Measurements from ENCODE around the gene VTI1B. TPM values are rescaled to one million over a fixed set of nuclear protein-coding genes. Genes with fewer than 3 reads are reported as not detected.

Gene VTI1B
- total and polyA plus RNA-seq, 2 experiments from 2014 or later = 44.7 to 96.1 TPM

DNA sequence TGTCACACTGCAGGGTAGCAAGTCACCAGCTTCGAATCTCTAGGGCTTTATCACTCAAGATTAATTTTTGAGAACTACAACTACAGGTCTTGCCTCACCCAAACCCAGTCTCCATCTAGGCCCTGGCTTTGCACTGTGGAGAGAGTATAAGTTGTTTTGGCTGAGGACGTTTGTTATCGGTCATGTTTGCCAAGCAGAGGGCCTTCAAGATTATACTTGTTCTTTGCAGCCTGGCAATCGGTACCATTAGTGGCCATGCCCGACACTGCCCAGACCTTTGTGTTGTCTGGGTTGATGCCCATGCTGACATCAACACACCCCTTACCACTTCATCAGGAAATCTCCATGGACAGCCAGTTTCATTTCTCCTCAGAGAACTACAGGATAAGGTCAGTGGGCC is 29.0 kb downstream of the VTI1B start:
- Mint-ChIP-seq H3K36me3 (ENCODE audit: low read depth) (peaks cover 26% of the 10 kb centered on the region), H3K27ac (no peak overlapping the region), H3K9me3 (no peaks in the 10 kb centered on the region), H3K4me1 (no peaks in the 10 kb centered on the region), H3K27me3 (ENCODE audit: insufficient read depth, low read depth, poor library complexity) (peaks cover 3% of the 10 kb centered on the region), H3K4me3 (no peak overlapping the region)
- Histone ChIP-seq H3K27me3 (ENCODE audit: insufficient read depth) (no peaks in the 10 kb centered on the region), H2AFZ (no peak overlapping the region), H3K27ac (ENCODE audit: low read depth) (no peak overlapping the region), H3K79me2 (replicated peaks; ENCODE audit: insufficient read depth) (no peaks in the 10 kb centered on the region), H3F3A (replicated peaks; ENCODE audit: low read depth) (no peaks in the 10 kb centered on the region), H4K20me1 (replicated peaks; ENCODE audit: insufficient read depth) (peaks cover 27% of the 10 kb centered on the region), H3K9me2 (ENCODE audit: insufficient read depth) (no peaks in the 10 kb centered on the region), H3K4me2 (no peak overlapping the region), H3K36me3 (ENCODE audit: insufficient read depth) (peaks cover 24% of the 10 kb centered on the region), H3K4me3 (no peak overlapping the region), H3K4me1 (ENCODE audit: insufficient read depth) (no peaks in the 10 kb centered on the region)
- no peak for TF ChIP-seq STAT1 (IDR thresholded peaks at IDR 0.05; ENCODE audit: unreplicated experiment)
- no peak for TF ChIP-seq NANOG (IDR thresholded peaks at IDR 0.05; ENCODE audit: borderline replicate concordance)
- TF ChIP-seq, protein P1, sequence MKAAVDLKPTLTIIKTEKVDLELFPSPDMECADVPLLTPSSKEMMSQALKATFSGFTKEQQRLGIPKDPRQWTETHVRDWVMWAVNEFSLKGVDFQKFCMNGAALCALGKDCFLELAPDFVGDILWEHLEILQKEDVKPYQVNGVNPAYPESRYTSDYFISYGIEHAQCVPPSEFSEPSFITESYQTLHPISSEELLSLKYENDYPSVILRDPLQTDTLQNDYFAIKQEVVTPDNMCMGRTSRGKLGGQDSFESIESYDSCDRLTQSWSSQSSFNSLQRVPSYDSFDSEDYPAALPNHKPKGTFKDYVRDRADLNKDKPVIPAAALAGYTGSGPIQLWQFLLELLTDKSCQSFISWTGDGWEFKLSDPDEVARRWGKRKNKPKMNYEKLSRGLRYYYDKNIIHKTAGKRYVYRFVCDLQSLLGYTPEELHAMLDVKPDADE (IDR thresholded peaks at IDR 0.05) = no peak
- no peak for TF ChIP-seq EZH2 (IDR thresholded peaks at IDR 0.05; ENCODE audit: low read depth, unreplicated experiment)
- TF ChIP-seq ZNF331 (CRISPR knock-in tag; IDR thresholded peaks at IDR 0.05; ENCODE audit: low read depth) = no peak
- TF ChIP-seq CREB1 (CRISPR knock-in tag; IDR thresholded peaks at IDR 0.05; ENCODE audit: low read depth) = no peak
- TF ChIP-seq, protein P2, sequence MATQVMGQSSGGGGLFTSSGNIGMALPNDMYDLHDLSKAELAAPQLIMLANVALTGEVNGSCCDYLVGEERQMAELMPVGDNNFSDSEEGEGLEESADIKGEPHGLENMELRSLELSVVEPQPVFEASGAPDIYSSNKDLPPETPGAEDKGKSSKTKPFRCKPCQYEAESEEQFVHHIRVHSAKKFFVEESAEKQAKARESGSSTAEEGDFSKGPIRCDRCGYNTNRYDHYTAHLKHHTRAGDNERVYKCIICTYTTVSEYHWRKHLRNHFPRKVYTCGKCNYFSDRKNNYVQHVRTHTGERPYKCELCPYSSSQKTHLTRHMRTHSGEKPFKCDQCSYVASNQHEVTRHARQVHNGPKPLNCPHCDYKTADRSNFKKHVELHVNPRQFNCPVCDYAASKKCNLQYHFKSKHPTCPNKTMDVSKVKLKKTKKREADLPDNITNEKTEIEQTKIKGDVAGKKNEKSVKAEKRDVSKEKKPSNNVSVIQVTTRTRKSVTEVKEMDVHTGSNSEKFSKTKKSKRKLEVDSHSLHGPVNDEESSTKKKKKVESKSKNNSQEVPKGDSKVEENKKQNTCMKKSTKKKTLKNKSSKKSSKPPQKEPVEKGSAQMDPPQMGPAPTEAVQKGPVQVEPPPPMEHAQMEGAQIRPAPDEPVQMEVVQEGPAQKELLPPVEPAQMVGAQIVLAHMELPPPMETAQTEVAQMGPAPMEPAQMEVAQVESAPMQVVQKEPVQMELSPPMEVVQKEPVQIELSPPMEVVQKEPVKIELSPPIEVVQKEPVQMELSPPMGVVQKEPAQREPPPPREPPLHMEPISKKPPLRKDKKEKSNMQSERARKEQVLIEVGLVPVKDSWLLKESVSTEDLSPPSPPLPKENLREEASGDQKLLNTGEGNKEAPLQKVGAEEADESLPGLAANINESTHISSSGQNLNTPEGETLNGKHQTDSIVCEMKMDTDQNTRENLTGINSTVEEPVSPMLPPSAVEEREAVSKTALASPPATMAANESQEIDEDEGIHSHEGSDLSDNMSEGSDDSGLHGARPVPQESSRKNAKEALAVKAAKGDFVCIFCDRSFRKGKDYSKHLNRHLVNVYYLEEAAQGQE (IDR thresholded peaks at IDR 0.05; ENCODE audit: unreplicated experiment) = no peak
- no peak for TF ChIP-seq JUNB (IDR thresholded peaks at IDR 0.05; ENCODE audit: unreplicated experiment)
- TF ChIP-seq ZNF114 (CRISPR knock-in tag; IDR thresholded peaks at IDR 0.05) = no peak
- TF ChIP-seq, protein P3, sequence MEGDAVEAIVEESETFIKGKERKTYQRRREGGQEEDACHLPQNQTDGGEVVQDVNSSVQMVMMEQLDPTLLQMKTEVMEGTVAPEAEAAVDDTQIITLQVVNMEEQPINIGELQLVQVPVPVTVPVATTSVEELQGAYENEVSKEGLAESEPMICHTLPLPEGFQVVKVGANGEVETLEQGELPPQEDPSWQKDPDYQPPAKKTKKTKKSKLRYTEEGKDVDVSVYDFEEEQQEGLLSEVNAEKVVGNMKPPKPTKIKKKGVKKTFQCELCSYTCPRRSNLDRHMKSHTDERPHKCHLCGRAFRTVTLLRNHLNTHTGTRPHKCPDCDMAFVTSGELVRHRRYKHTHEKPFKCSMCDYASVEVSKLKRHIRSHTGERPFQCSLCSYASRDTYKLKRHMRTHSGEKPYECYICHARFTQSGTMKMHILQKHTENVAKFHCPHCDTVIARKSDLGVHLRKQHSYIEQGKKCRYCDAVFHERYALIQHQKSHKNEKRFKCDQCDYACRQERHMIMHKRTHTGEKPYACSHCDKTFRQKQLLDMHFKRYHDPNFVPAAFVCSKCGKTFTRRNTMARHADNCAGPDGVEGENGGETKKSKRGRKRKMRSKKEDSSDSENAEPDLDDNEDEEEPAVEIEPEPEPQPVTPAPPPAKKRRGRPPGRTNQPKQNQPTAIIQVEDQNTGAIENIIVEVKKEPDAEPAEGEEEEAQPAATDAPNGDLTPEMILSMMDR (conservative IDR thresholded peaks at IDR 0.05; ENCODE audit: low read depth in 2 of 2) = no peak
- TF ChIP-seq POLR2AphosphoS5 (IDR thresholded peaks at IDR 0.05; ENCODE audit: low read depth) = no peak
- TF ChIP-seq, protein P4, sequence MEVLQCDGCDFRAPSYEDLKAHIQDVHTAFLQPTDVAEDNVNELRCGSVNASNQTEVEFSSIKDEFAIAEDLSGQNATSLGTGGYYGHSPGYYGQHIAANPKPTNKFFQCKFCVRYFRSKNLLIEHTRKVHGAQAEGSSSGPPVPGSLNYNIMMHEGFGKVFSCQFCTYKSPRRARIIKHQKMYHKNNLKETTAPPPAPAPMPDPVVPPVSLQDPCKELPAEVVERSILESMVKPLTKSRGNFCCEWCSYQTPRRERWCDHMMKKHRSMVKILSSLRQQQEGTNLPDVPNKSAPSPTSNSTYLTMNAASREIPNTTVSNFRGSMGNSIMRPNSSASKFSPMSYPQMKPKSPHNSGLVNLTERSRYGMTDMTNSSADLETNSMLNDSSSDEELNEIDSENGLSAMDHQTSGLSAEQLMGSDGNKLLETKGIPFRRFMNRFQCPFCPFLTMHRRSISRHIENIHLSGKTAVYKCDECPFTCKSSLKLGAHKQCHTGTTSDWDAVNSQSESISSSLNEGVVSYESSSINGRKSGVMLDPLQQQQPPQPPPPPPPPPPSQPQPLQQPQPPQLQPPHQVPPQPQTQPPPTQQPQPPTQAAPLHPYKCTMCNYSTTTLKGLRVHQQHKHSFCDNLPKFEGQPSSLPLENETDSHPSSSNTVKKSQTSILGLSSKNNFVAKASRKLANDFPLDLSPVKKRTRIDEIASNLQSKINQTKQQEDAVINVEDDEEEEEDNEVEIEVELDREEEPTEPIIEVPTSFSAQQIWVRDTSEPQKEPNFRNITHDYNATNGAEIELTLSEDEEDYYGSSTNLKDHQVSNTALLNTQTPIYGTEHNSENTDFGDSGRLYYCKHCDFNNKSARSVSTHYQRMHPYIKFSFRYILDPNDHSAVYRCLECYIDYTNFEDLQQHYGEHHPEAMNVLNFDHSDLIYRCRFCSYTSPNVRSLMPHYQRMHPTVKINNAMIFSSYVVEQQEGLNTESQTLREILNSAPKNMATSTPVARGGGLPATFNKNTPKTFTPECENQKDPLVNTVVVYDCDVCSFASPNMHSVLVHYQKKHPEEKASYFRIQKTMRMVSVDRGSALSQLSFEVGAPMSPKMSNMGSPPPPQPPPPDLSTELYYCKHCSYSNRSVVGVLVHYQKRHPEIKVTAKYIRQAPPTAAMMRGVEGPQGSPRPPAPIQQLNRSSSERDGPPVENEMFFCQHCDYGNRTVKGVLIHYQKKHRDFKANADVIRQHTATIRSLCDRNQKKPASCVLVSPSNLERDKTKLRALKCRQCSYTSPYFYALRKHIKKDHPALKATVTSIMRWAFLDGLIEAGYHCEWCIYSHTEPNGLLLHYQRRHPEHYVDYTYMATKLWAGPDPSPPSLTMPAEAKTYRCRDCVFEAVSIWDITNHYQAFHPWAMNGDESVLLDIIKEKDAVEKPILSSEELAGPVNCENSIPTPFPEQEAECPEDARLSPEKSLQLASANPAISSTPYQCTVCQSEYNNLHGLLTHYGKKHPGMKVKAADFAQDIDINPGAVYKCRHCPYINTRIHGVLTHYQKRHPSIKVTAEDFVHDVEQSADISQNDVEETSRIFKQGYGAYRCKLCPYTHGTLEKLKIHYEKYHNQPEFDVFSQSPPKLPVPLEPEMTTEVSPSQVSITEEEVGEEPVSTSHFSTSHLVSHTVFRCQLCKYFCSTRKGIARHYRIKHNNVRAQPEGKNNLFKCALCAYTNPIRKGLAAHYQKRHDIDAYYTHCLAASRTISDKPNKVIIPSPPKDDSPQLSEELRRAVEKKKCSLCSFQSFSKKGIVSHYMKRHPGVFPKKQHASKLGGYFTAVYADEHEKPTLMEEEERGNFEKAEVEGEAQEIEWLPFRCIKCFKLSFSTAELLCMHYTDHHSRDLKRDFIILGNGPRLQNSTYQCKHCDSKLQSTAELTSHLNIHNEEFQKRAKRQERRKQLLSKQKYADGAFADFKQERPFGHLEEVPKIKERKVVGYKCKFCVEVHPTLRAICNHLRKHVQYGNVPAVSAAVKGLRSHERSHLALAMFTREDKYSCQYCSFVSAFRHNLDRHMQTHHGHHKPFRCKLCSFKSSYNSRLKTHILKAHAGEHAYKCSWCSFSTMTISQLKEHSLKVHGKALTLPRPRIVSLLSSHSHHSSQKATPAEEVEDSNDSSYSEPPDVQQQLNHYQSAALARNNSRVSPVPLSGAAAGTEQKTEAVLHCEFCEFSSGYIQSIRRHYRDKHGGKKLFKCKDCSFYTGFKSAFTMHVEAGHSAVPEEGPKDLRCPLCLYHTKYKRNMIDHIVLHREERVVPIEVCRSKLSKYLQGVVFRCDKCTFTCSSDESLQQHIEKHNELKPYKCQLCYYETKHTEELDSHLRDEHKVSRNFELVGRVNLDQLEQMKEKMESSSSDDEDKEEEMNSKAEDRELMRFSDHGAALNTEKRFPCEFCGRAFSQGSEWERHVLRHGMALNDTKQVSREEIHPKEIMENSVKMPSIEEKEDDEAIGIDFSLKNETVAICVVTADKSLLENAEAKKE (CRISPR knock-in tag; IDR thresholded peaks at IDR 0.05) = no peak
- TF ChIP-seq EZH2phosphoT487 (IDR thresholded peaks at IDR 0.05; ENCODE audit: unreplicated experiment) = no peak
- DNase-seq (ENCODE audit: low spot score) (no peak), ATAC-seq (no peak)
